Measurements from ENCODE around the gene FRS2.

FRS2 gene

GRCh38 chr12:69474456-69474855 lies 4.3 kb downstream of the FRS2 start:
- Histone ChIP-seq H3K27me3 (ENCODE audit: insufficient read depth, poor library complexity, severe bottlenecking) (no peaks in the 10 kb centered on the region), H3K27ac (ENCODE audit: poor library complexity, severe bottlenecking) (no peak overlapping the region), H3K36me3 (ENCODE audit: low read depth) (no peaks in the 10 kb centered on the region; the same call in 1 of the 2 replicates), H3K9me3 (ENCODE audit: severe bottlenecking) (no peaks in the 10 kb centered on the region), H3K4me3 (ENCODE audit: severe bottlenecking) (no peak overlapping the region), H3K4me1 (ENCODE audit: insufficient read depth, poor library complexity, severe bottlenecking) (peaks cover 16% of the 10 kb centered on the region)
- no peak for TF ChIP-seq CTCF (IDR thresholded peaks at IDR 0.05; ENCODE audit: poor library complexity, severe bottlenecking)
- DNase-seq (ENCODE audit: low spot score) (no peak), ATAC-seq (ENCODE audit: low read depth) (no peak)

- no peak overlapping the region for H3K4me3 ChIP-seq (ENCODE audit: severe bottlenecking)
- H3K27me3 ChIP-seq (ENCODE audit: insufficient read depth, poor library complexity, severe bottlenecking), result no peaks in the 10 kb centered on the region
- ATAC-seq (ENCODE audit: low read depth) (no peak), DNase-seq (ENCODE audit: low spot score) (no peak)
- no peaks in the 10 kb centered on the region; the same call in 1 of the 2 replicates for H3K36me3 ChIP-seq (ENCODE audit: low read depth)
- peaks cover 16% of the 10 kb centered on the region for H3K4me1 ChIP-seq (ENCODE audit: insufficient read depth, poor library complexity, severe bottlenecking)
- no peaks in the 10 kb centered on the region for H3K9me3 ChIP-seq (ENCODE audit: severe bottlenecking)
- no peak for TF ChIP-seq CTCF (IDR thresholded peaks at IDR 0.05; ENCODE audit: poor library complexity, severe bottlenecking)
- no peak overlapping the region for H3K27ac ChIP-seq (ENCODE audit: poor library complexity, severe bottlenecking)
These were observed 5.2 kb downstream of the FRS2 start for GRCh38 chr12:69475237-69475975.

- DNase-seq (ENCODE audit: low spot score) (no peak), ATAC-seq (ENCODE audit: low read depth) (no peak)
- Histone ChIP-seq H3K36me3 (ENCODE audit: low read depth) (no peaks in the 10 kb centered on the region; the same call in 1 of the 2 replicates), H3K4me3 (ENCODE audit: severe bottlenecking) (no peak overlapping the region), H3K4me1 (ENCODE audit: insufficient read depth, poor library complexity, severe bottlenecking) (peaks cover 14% of the 10 kb centered on the region), H3K27me3 (ENCODE audit: insufficient read depth, poor library complexity, severe bottlenecking) (no peaks in the 10 kb centered on the region), H3K9me3 (ENCODE audit: severe bottlenecking) (no peaks in the 10 kb centered on the region), H3K27ac (ENCODE audit: poor library complexity, severe bottlenecking) (no peak overlapping the region)
- TF ChIP-seq CTCF (IDR thresholded peaks at IDR 0.05; ENCODE audit: poor library complexity, severe bottlenecking), result no peak
These were observed 6.3 kb downstream of the FRS2 start for GRCh38 chr12:69476276-69477017.

- no peak for TF ChIP-seq CTCF (IDR thresholded peaks at IDR 0.05; ENCODE audit: poor library complexity, severe bottlenecking)
- no peak overlapping the region for H3K27ac ChIP-seq (ENCODE audit: poor library complexity, severe bottlenecking)
- DNase-seq (ENCODE audit: low spot score), result no peak
- H3K9me3 ChIP-seq (ENCODE audit: severe bottlenecking), result no peaks in the 10 kb centered on the region
- no peaks in the 10 kb centered on the region; the same call in none of the 2 replicates for H3K36me3 ChIP-seq (ENCODE audit: low read depth)
- no peak for ATAC-seq (ENCODE audit: low read depth)
- H3K27me3 ChIP-seq (ENCODE audit: insufficient read depth, poor library complexity, severe bottlenecking), result no peaks in the 10 kb centered on the region
- H3K4me1 ChIP-seq (ENCODE audit: insufficient read depth, poor library complexity, severe bottlenecking), result peaks cover 15% of the 10 kb centered on the region
- no peak overlapping the region for H3K4me3 ChIP-seq (ENCODE audit: severe bottlenecking)
These were observed 9.5 kb downstream of the FRS2 start for GRCh38 chr12:69479675-69480074.
